Activated CD8-positive, alpha-beta memory T cell treated with anti-CD3 and anti-CD28 coated beads, Interleukin-2, amount 50 U/mL, for 1 hour (primary cell): ENCODE data around the gene HCFC2.
A peak's percentile ranks its signal among the peaks of the same experiment; 100 is the strongest.
"Not testable (repeated sequence)": the region's sequence is repeated elsewhere in the genome, so short reads cannot be mapped to it uniquely, and the experiment has no call there.

Source experiments
- DNase-seq: peaks from one replicate; pipeline ENCODE4 v3.0.0-alpha.2; 2020; ENCODE audit errors: extremely low read depth

Gene HCFC2

DNA sequence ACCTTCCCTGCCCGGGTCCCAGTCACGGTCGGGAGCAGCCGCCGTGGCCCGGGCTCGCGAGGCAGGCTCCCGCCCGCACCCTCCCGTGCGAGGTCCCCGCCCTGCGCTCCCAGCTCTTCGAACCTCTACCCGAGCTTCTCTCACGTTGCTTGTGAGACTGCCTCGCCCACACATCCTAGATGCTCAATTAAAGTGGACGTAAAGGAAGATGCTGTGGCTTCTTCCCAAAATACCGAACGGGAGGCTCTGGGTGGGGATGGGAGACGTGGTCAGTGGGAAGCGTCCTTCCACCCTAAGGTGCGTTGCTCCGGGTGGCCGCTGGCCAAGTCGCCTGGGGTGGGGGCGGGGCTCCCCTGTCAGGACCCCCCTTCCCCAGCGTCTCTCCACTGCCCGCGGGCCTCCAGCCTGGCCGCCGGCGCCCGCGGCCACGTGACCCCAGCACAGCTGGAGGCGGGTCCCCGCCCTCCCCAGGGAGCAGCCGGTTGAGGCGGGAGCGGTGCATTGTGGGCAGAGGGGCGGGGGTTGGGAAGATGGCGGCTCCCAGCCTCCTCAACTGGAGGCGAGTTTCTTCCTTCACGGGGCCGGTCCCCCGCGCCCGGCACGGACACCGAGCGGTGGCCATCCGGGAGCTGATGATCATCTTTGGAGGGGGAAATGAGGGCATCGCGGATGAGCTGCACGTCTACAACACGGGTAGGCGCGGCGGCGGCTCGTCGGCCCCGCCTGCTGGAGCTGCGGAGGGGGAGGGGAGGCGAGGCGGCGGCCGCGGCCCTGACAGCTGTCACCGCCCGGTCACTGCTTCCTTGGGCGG lies at the start of gene HCFC2:
HCFC2 (plus strand) TSS at position 501 of the 811 bp plus-strand sequence; CDS start at position 531, 30 bp downstream.
- peak; percentile 45 for DNase-seq

DNA sequence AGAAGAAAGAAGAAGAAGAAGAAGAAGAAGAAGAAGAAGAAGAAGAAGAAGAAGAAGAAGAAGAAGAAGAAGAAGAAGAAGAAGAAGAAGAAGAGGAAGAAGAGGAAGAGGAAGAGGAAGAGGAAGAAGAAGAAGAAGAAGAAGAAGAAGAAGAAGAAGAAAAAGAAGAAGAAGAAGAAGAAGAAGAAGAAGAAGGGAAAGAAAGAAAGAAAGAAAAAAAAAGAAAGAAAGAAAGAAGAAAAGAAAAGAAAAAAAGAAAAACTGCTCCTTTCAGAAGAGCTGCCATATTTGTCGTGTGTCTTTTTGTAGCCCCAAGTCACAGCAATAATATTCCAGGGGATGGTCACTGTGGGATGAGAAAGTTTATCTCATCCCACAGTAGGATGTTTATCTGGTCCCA lies 42.5 kb upstream of the HCFC2 start:
- DNase-seq = not testable (repeated sequence)

- DNase-seq = no peak
These were observed 41.5 kb upstream of the HCFC2 start for GRCh38 chr12:104022786-104023185.

DNA sequence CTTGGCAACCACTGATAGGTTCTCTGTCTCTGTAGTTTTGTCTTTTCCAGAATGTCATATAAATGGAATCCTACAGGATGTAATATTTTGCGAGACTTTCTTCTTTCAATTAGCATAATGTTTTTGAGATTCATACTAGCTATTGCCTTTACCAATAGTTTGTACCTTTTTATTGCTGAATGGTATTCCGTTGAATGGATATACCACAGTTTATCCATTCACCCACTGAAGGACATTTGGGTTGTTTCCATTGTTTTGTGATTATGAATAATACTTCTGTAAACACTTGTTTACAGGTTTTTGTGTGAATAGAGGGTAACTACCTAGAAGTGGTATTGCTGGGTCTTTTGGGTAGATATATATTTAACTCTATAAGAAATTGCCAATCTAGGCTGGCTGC lies 40.6 kb upstream of the HCFC2 start:
- no peak for DNase-seq

- DNase-seq = no peak
These were observed 40.0 kb upstream of the HCFC2 start for GRCh38 chr12:104024348-104024747.

GRCh38 chr12:104025771-104026170 lies 38.6 kb upstream of the HCFC2 start:
- no peak for DNase-seq

- no peak for DNase-seq
These were observed 37.3 kb upstream of the HCFC2 start for GRCh38 chr12:104026841-104027599.

DNA sequence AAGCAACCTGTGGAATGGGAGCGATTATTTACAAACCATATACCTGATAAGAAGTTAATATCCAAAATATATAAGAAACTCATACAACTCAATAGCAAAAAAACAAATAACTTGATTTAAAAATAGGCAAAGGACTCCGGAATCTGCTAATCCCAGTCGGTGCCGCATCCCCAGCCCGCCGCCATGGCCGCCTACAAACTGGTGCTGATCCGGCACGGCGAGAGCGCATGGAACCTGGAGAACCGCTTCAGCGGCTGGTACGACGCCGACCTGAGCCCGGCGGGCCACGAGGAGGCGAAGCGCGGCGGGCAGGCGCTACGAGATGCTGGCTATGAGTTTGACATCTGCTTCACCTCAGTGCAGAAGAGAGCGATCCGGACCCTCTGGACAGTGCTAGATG lies 33.7 kb upstream of the HCFC2 start:
- DNase-seq = not testable (repeated sequence)

- not testable (repeated sequence) for DNase-seq
These were observed 28.2 kb upstream of the HCFC2 start for GRCh38 chr12:104036143-104036542.

GRCh38 chr12:104039769-104040168 lies 24.6 kb upstream of the HCFC2 start:
- DNase-seq = not testable (repeated sequence)

GRCh38 chr12:104042580-104042979 lies 21.8 kb upstream of the HCFC2 start:
- DNase-seq = no peak

- DNase-seq = no peak
These were observed 20.2 kb upstream of the HCFC2 start for GRCh38 chr12:104044158-104044557.

- DNase-seq = no peak
These were observed 18.0 kb upstream of the HCFC2 start for GRCh38 chr12:104046306-104046705.

- DNase-seq = no peak
These were observed 16.2 kb upstream of the HCFC2 start for GRCh38 chr12:104048162-104048561.

GRCh38 chr12:104048811-104049210 lies 15.5 kb upstream of the HCFC2 start:
- DNase-seq = no peak

DNA sequence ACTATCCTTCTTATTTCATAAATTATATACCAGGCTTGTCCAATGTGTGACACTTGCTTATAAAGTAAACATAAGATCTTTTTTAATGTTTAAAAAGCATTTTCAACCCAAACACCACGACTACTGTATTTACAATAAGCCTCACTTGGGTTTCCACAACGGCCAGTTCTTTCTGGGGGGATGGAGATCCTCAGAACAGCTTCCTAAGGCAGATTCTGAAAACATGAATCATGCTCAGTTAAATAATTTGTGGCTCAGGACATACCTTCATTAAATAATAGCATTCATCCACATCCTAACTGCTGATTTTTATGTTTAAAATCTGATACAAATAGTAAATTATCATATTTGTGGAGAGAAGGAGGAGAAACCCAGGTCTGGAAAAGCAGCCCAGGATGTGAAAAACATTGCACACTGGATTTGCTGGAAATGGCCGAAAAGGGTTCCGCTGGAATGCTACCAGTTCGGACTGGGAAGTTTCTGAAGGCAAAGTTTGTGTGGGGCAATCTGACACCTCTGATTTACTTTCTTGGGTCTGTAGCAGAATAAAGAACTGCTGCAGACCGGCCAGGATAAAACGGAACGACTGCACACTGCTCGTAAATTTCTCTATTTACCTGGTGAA lies 14.9 kb upstream of the HCFC2 start:
- no peak for DNase-seq

GRCh38 chr12:104049903-104050356 lies 14.4 kb upstream of the HCFC2 start, which contains the start of gene GLT8D2:
Gene GLT8D2, minus strand, starts transcription at chr12:104050187. Its CDS starts 30,539 bp downstream, at chr12:104019648.
- DNase-seq = no peak

DNA sequence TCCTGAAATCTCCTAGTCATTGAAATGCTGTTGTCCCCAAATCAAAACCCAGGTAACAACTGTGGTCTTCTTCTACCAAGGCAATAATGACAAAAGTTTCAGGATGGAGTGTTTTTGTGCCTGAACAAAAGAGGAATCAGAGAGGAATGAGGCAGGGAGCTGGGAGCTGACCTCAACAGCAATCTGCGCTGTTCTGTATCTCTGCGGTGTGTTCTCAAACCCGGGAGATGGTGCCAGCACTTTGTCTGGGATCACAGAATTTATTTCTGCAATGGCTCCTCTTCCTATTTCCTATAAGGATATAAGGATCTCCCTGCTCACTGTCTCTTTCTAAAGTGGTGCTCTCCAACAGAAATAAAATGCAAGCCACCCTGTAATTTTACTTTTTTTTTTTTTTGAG lies 13.9 kb upstream of the HCFC2 start:
- no peak for DNase-seq

- DNase-seq = no peak
These were observed 9.5 kb upstream of the HCFC2 start for GRCh38 chr12:104054681-104055346.

DNA sequence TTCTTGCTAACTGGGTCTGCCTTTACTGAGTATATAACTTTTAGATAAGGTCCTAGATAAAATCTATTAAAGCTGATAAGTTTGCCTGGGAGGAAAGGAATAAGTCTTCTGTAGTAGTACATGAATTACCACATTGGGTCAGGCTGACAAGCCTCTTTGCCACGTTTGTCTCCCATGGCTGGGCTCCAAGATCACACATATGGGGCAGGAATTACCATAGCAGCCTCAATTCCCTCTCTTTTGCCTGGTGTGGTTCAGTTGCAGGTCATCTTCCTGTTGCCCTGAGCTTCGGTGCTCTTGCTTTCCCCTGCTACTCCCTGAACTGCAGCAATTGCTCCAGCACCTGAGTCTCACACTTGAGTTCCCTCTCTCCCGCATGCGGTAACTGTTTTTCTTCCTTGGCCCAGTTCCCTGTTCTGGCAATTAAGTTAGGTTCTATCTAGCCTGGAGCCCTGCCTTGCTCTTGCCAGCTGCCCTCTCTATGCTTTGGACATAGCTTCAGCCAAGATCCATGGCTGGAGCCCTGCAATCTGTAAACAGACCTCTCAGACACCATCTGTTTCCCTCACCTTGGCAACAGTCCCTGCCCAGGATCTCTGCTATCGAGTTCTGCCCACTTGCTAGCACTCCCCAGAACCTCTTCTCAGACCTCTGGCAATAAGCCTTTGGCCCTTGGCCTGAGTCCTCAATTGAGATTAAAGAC lies 8.5 kb upstream of the HCFC2 start:
- no peak for DNase-seq

DNA sequence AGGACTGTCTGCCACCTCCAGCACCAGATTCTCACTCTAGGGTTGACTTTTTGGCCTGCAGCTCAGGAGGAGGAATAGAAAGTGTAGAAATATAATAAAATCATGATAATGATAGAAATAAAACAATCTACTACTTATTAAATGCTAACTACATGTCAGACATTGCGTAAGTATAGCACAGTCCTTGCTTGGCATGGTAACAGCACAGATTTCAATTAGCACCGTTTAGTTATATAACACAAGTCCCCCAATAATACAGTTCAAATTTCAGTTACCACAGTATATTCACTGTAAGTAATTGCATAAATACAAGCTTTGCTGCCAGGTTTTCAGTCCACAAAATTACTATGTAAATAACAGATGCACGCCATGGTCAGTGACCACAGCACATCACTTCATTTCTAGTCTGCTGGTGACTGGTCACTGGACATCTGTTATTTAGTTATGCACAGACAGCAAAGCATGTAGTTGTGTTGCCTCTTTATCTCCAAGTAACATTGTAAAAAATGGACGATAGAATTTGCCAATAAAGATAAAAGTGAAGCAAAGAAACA lies 7.8 kb upstream of the HCFC2 start:
- no peak for DNase-seq
